Superior temporal gyrus (tissue), 1 donor: ENCODE results near the gene UGT2B28.
"Not testable (repeated sequence)": the region's sequence is repeated elsewhere in the genome, so short reads cannot be mapped to it uniquely, and the experiment has no call there.

ENCODE experiments used
- DNase-seq: peaks from one replicate; pipeline ENCODE4 v3.0.0-alpha.2; 2016; ENCODE audit errors: extremely low spot score

The UGT2B28 gene

GRCh38 chr4:69343558-69344420 lies 63.5 kb downstream of the UGT2B28 start:
- DNase-seq = not testable (repeated sequence)
